Right ventricle myocardium inferior (tissue), 1 donor: ENCODE results near the gene ACTG2. TPM values are rescaled to one million over a fixed set of nuclear protein-coding genes. Genes with fewer than 3 reads are reported as not detected.

Experiments used
- ATAC-seq: fragments of 200-7000 bp; cut with Tn5 transposase; one replicate; pipeline ENCODE4 v1.9.1; 2020; ENCODE audit warnings: mild to moderate bottlenecking, moderate library complexity
- DNase-seq: peaks from one replicate; pipeline ENCODE4 v3.0.0; 2021; ENCODE audit errors: missing footprints
- intact Hi-C: fragments of 100-400 bp; cut with DNase I; formaldehyde crosslinking; loops from one replicate; pipeline ENCODE4 v1.11.0; 2022
- total RNA-seq: library from RNA; stranded (reverse); fragmentation: NEBNext Ultra II Directional; extraction: Animal tissue kit (Norgen Biotek cat#: 25700); gene quantifications from one replicate; pipeline ENCODE4 v1.2.1, GENCODE V29; 2021
- donor health status: DM: no; HTN: yes; CAD: no; lungs with severe emphysema.

The ACTG2 gene
- total RNA-seq, 1 donor from 2014 or later, result 1.9 TPM

- intact Hi-C loops, result no loop called here
- no peak for DNase-seq
- ATAC-seq, result peak; percentile 69
Measured at GRCh38 chr2:73952499-73953446, 60.0 kb downstream of the ACTG2 start.

- no peak for ATAC-seq
- no peak for DNase-seq
- intact Hi-C loops, result no loop called here
Measured at GRCh38 chr2:73956218-73956865, 63.5 kb downstream of the ACTG2 start.

- intact Hi-C loops, result no loop called here
- DNase-seq, result no peak
- ATAC-seq, result no peak
Measured at GRCh38 chr2:73961274-73961673, 68.5 kb downstream of the ACTG2 start.

GRCh38 chr2:73961823-73962615, 69.2 kb downstream of the ACTG2 start:
- intact Hi-C loops, result no loop called here
- no peak for ATAC-seq

GRCh38 chr2:73962798-73963197, 70.0 kb downstream of the ACTG2 start:
- DNase-seq (no peak), ATAC-seq (no peak)
- intact Hi-C loops, result no loop called here

More at GRCh38 chr2:73961823-73962615, 69.2 kb downstream of the ACTG2 start:
- DNase-seq, result no peak

GRCh38 chr2:73963385-73964120, 70.7 kb downstream of the ACTG2 start:
- ATAC-seq, result no peak
- DNase-seq, result no peak
- intact Hi-C loops, result no loop called here

GRCh38 chr2:73964223-73964622, 71.4 kb downstream of the ACTG2 start:
- DNase-seq (no peak), ATAC-seq (no peak)
- intact Hi-C loops, result no loop called here

GRCh38 chr2:73965053-73965452, 72.2 kb downstream of the ACTG2 start:
- no peak for ATAC-seq
- intact Hi-C loops, result no loop called here
- DNase-seq, result no peak

- ATAC-seq (no peak), DNase-seq (no peak)
- intact Hi-C loops, result no loop called here
Measured at GRCh38 chr2:73968357-73968937, 75.6 kb downstream of the ACTG2 start.

GRCh38 chr2:73969356-73969755, 76.5 kb downstream of the ACTG2 start:
- intact Hi-C loops, result no loop called here

More at GRCh38 chr2:73969356-73969755, 76.5 kb downstream of the ACTG2 start:
- no peak for ATAC-seq
- DNase-seq, result no peak

Other genes with a start within 250 kb of the ACTG2 start
- 45.9 TPM for gene TPRKB, start 155.7 kb upstream of the ACTG2 start, total RNA-seq
- 10.6 TPM for gene DUSP11, start 112.9 kb upstream of the ACTG2 start, total RNA-seq
- not detected for gene C2orf78, start 108.8 kb upstream of the ACTG2 start, total RNA-seq
- gene STAMBP, start 64.0 kb upstream of the ACTG2 start, total RNA-seq, result 27.8 TPM
- gene DGUOK, start 33.9 kb downstream of the ACTG2 start, total RNA-seq, result 17.9 TPM
- 2.6 TPM for gene TET3, start 91.9 kb downstream of the ACTG2 start, total RNA-seq